HUES6 (cell line): ENCODE results near the gene C8G.

Experiments
- H3K27ac ChIP-seq: 2 replicates; pipeline ENCODE4 v1.7.0; 2013; ENCODE audit warnings: low read depth, mild to moderate bottlenecking, low read length, inconsistent platforms
- H3K27me3 ChIP-seq: 2 replicates; pipeline ENCODE4 v1.6.1; 2013; ENCODE audit warnings: low read length; ENCODE audit not compliant: control insufficient read depth, insufficient read depth
- H3K36me3 ChIP-seq: 2 replicates; pipeline ENCODE4 v1.6.1; 2013; ENCODE audit warnings: low read length; ENCODE audit not compliant: control insufficient read depth, insufficient read depth
- H3K4me1 ChIP-seq: 2 replicates; pipeline ENCODE4 v1.6.1; 2013; ENCODE audit warnings: low read length; ENCODE audit not compliant: control insufficient read depth, insufficient read depth
- H3K4me3 ChIP-seq: 2 replicates; pipeline ENCODE4 v1.5.1; 2013; ENCODE audit warnings: low read depth, low read length
- H3K9ac ChIP-seq: one replicate; pipeline ENCODE4 v1.6.1; 2013; ENCODE audit warnings: mild to moderate bottlenecking, low read length
- H3K9me3 ChIP-seq: 2 replicates; pipeline ENCODE4 v1.6.1; 2013; ENCODE audit warnings: low read depth, low read length; ENCODE audit not compliant: control insufficient read depth, insufficient read depth

Gene C8G

DNA sequence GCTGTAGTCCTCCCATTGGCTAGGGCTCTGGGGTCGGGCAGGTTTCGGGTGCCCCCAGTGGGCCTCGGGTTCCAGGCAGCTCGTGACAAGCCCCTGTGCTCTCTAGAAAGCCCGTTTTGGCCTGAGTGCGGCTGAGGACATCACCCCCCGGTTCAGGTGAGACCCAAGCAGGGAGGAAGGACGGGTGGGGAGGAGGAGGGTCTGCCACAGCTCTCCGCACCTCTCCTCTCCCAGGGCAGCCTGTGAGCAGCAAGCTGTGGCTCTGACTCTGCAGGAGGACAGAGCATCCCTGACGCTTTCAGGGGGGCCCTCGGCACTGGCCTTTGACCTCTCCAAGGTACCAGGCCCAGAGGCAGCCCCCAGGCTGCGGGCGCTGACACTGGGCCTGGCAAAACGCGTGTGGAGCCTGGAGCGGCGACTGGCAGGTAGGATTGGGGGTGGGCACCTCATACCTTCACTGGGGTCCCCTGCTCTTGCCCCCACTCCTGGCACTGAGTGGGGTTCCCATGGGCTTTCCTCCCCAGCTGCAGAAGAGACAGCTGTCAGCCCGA is 47.9 kb downstream of the C8G start:
- H3K27me3 ChIP-seq, result peaks cover 23% of the 10 kb centered on the region
- H3K36me3 ChIP-seq, result no peaks in the 10 kb centered on the region
- no peak overlapping the region for H3K27ac ChIP-seq
- H3K9me3 ChIP-seq, result peaks cover 11% of the 10 kb centered on the region
- peak overlapping the region; percentile 74 for H3K4me3 ChIP-seq
- H3K4me1 ChIP-seq, result peaks cover 20% of the 10 kb centered on the region
- peak overlapping the region; percentile 56 for H3K9ac ChIP-seq

DNA sequence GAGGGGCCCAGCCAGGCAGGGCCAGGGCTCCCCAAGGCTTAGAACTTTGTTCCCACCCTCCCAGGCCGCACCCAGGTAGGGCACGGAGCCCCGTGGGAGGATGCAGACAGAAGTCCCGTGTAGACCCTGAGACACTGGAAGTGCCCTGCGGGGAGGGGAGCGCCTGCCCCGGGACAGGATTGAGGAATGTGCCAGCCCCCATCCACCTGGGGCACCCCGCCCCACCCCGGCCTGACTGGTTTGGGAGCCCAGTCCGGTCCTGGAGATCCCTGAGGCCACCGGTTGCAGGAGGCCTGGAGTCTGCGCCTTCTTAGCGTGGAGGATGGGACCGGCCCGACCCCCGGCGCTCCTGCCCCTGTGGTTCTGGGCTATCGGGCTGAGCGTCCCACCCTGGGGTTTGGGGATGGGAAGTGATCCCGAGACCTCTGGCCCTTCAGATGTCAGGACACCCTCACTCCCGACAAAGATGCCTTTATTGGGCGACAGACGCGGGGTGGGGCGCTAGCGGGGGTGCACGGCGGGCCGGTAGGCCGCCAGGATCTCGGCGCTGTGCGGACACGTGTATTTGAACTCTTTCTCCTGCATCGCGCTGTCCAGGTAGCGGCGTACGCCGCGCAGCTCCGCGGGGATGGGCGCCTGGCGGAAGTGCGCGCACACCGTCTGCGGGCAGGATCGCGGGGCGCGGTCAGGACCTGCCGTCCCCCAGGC is 49.3 kb downstream of the C8G start:
- H3K27ac ChIP-seq, result no peak overlapping the region
- H3K4me3 ChIP-seq, result peak overlapping the region; percentile 45

DNA sequence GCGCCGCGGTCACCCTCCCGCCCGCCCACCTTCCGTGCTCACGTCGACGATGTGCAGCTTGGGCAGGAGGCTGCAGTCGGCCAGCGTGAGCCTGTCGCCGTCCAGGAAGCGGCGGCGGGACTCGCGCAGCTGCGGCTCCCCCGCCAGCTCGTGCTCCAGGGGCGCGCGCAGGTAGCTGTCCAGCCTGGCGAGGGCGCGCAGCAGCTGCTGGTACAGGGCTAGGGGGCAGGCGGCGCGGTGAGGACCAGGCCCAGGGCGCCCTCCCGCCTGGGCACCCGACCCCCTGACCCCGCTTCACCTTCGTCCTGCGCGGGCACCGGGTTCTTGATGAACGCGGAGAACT is 49.8 kb downstream of the C8G start:
- Histone ChIP-seq H3K4me3 (peak overlapping the region; percentile 45), H3K27me3 (peaks cover 23% of the 10 kb centered on the region), H3K4me1 (peaks cover 20% of the 10 kb centered on the region), H3K9me3 (peaks cover 11% of the 10 kb centered on the region), H3K36me3 (no peaks in the 10 kb centered on the region), H3K9ac (no peak overlapping the region), H3K27ac (no peak overlapping the region)

More for the DNA sequence above, 49.3 kb downstream of the C8G start:
- Histone ChIP-seq H3K9me3 (peaks cover 11% of the 10 kb centered on the region), H3K27me3 (peaks cover 23% of the 10 kb centered on the region), H3K9ac (no peak overlapping the region), H3K4me1 (peaks cover 20% of the 10 kb centered on the region), H3K36me3 (no peaks in the 10 kb centered on the region)

DNA sequence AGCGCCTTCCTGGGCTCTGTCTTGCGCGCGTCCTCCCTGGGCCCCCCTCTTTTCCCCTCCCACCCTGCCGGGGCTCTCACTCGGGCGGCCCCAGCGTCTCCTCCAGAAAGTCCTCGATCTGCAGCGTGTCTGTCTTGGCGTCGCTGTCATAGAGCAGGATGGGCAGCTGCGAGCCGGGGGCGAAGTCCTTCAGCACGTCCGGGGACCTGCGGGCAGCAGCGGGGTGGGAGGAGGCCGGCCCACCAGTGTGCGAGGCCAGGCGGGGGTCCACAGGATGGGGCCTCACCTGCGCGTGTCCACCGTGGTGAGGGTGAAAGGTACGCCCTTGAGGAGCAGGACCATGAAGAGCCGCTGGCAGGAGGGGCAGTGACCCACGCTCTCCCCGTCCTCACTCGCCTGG is 50.3 kb downstream of the C8G start:
- H3K27me3 ChIP-seq, result peaks cover 23% of the 10 kb centered on the region
- H3K9me3 ChIP-seq, result peaks cover 9% of the 10 kb centered on the region
- H3K27ac ChIP-seq, result no peak overlapping the region
- no peak overlapping the region for H3K9ac ChIP-seq
- H3K36me3 ChIP-seq, result no peaks in the 10 kb centered on the region
- H3K4me3 ChIP-seq, result peak overlapping the region; percentile 45; the same call in 1 of the 2 replicates
- peaks cover 20% of the 10 kb centered on the region for H3K4me1 ChIP-seq

DNA sequence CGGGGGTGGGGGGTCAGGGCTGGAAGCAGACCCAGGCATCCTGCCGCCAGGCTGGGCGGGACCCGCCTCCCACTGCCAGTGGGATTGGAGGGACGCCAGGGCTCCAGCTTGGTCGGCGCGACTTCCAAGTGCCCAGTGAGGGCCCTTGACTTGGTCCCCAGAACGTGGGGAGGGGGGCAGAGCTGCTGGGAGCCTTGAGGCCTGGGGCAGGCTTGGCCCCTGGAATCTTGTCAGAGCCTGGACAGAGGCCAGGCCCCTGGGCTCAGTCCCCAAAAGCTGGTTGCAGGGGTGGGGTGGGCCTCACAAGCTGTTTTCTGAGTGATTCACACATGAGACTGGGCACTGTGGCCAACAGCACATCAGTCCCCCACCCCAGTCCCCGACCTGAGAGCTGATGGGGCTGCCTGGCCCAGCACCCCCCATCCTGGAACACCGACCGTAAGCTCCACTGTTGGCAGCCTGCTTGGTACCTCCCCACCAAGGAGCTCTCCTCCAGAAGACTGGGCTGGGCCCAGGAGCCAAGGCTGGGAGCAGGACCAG is 50.8 kb downstream of the C8G start:
- Histone ChIP-seq H3K36me3 (no peaks in the 10 kb centered on the region), H3K9me3 (peaks cover 4% of the 10 kb centered on the region), H3K27me3 (peaks cover 23% of the 10 kb centered on the region), H3K9ac (no peak overlapping the region), H3K4me3 (no peak overlapping the region; the same call in 1 of the 2 replicates), H3K4me1 (peaks cover 20% of the 10 kb centered on the region), H3K27ac (no peak overlapping the region)
